Kasumi-1 (cell line): ENCODE measurements around the gene SMURF1.
"Not testable (repeated sequence)": the region's sequence is repeated elsewhere in the genome, so short reads cannot be mapped to it uniquely, and the experiment has no call there.

Source experiments
- DNase-seq, 2 experiments: peaks; one replicate each; lab custom pipeline; 2025; lab: John Stamatoyannopoulos, UW

SMURF1 gene

DNA sequence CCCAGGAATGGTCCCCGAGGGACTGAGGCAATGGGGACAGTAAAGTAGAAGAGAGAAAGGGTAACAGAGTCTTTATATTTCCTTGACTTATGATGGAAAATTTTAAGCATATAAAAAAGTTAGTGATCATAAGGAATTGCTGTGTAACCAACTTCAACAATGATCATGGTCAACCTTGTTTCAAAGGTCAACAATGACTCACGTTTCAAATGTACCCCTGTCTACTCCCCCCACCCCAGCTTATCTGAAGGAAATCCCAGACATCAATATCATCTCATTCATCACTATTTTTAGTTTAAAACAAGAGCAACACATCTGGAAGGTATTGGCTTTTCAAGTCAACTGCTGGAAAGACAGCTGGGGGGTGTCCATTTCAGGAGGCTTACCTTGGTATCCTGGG, 92.9 kb downstream of the SMURF1 start:
- DNase-seq, result no peak

DNA sequence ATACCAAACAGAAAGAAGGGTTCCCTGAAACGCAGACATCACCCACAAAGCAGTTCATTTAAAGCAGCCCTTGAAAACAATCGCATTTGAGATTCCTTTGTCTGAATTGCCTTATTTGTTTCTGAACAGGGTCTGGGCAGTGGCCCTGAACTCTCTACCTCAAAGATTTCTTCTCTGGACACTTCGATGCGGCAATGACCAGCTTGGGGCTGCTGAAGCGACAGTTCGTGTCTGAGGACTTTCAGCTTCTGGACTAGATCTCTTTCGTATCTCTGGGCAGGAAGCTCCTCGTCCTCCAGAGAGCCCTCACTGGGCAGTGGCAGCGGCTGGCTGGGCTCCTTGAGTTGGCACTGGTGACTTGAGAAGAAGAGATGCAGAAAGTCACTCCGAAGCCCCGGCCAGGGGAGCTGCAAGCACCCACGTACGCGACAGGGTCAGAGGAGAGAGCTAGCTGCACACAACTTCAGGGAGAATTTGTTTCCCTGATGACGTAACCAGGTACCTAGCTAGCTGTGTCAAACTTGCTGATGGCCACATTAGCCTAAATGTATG, 96.3 kb downstream of the SMURF1 start:
- no peak for DNase-seq

GRCh38 chr7:99046722-99047121, 97.2 kb downstream of the SMURF1 start:
- no peak for DNase-seq

DNA sequence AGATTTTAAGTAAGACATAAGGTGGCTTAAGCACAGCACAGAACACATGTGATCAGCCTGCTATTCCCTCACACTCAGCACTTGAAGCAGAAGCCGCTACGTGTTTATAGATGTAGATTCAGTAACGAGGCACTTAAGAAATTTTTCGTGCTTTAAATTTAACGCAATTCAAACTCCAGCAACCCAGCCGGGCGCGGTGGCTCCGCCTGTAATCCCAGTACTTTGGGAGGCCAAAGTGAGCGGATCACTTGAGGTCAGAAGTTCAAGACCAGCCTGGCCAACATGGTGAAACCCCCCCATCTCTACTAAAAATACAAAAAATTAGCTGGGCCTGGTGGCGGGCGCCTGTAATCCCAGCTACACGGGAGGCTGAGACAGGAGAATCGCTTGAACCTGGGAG, 97.6 kb downstream of the SMURF1 start:
- DNase-seq, result not testable (repeated sequence)

DNA sequence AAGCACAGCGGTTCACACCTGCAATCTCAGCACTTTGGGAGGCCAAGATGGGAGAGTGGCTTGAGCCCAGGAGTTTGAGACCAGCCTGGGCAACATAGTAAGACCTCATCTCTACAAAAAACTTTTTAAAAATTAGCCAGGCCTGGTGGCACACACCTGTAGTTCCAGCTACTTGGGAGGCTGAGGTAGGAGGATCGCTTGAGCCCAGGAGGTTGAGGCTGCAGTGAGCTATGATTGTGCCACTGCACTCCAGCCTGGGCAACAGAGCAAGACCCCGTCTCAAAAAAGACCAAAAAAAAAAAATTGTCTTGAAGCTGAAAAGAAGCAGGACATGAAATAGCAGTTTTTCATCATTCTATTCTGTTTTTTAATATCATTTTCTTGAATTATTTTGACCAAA, 99.0 kb downstream of the SMURF1 start:
- DNase-seq, result not testable (repeated sequence)

DNA sequence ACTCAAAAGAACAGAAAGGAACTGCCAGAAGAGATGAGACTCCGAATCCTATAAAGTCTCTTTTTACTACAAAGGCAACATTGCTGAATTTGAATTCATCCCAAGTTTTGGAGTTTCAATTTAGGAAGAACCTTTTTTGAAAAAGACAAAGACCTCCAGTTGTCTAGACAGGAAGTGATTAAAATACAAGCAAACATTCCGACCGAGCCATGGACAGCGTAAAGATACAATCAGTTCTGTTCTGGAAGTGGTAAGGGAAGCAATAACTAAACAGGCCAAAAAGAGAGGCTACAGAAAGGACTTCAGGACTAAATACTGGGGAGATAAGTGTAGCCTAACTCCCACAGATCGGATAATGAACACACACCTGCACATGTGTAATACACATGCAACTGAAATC, 101.0 kb downstream of the SMURF1 start:
- DNase-seq, result no peak

- DNase-seq, result no peak
Measured at GRCh38 chr7:99041526-99041925, 102.4 kb downstream of the SMURF1 start.

GRCh38 chr7:99040104-99040958, 103.6 kb downstream of the SMURF1 start:
- DNase-seq, result peak; percentile 60 to 61

DNA sequence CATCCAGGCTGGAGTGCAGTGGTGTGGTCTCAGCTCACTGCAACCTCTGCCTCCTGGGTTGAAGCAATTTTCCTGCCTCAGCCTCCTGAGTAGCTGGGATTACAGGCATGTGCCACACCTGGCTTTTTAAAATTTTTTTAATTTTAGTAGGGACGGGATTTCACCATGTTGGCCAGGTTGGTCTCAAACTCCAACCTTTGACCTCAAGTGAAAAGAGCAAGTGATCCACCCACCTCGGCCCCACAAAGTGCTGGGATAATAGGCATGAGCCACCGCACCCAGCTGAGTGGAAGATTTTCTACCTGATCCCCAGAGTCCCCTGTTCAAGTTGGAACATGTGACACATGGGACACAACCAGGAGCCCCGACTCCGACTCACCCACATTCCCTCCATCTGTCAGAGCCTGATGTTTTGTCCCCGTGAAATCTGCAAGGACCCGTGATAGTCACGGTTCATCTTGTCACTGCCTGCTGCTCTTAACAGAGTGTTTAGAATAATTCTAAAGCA, 104.5 kb downstream of the SMURF1 start:
- no peak for DNase-seq

GRCh38 chr7:99038086-99038855, 105.6 kb downstream of the SMURF1 start:
- no peak for DNase-seq

DNA sequence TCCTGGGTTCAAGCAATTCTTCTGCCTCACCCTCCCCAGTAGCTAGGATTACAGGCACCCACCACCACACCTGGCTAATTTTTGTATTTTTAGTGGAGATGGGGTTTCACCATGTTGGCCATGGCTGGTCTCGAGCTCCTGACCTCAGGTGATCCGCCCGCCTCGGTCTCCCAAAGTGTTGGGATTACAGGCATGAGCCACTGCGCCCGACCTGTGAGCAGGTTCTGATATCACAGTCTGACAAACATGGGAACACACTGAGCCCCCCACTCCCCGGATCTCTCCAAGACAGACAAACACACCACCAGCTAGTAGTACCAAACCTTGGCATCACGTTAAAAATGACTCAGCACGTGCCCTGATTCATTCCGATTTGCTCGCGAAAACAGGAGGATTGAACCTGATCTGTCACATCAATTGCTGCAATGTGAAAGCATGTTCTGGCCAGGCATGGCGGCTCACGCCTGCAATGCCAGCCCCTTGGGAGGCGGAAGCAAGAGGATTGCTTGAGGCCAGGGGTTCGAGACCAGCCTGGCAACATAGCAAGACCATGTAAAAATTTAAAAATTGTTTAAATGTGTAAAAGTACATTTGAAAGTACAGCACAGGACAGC, 106.5 kb downstream of the SMURF1 start:
- no peak for DNase-seq

- peak; percentile 60 to 62 for DNase-seq
Measured at GRCh38 chr7:99036546-99037111, 107.3 kb downstream of the SMURF1 start.

- DNase-seq, result no peak
Measured at GRCh38 chr7:99035723-99036545, 108.0 kb downstream of the SMURF1 start.

DNA sequence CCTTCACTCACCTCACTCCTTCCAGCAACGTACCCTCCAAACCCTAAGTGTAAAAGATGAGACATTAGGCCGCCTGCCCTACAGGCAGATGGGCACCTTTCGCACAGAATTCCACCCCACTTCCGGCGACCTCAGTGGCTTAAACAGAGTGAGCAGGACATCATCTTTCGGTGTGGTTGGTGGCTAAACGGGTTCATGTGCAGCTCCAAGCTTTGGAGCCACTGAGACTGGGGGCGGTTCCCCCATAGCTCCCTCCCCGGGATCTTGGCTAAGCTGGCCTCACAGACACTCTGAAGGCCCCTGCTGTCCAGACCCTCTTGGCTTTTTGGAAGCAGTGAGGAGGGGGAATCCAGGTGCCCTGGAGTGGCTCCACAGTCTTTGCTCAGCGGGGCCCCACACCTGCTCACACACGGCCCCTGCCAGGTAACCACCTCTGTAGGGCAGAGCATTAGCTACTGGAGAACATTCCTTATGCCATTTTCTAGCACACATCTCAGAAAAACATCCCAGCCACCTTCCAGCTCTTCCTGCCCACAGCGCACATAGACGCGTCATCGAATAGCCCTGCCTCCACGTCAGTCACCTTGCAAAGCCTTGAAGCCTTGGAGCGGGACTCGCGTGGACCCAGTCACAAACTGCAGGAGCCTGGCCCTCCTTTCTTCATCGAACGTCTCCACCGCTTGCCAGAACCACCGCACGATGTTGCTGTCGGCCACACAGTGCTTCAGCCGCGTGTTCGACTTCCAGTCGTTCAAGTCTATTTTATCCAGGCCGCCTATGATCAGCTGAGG, 108.8 kb downstream of the SMURF1 start:
- no peak for DNase-seq

DNA sequence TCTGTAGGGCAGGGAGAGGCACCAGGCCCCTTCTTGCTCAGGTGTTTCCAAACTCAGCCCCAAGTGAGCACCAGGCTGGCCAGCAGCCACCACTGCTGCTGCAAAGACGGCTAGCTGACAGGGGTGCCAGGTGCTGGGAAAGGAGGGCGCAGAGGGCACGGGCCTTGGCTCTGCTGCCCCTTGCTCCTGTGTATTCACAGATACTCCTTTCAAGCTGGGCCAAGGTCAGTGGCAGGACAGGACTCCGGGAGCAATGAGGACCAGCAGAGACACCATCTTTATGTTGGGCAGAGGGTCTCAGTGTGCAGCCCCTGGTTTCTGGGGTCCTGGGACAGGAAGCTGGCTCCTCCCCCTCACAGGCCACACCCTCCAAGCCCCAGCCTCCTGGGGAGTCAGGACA, 110.1 kb downstream of the SMURF1 start:
- DNase-seq, result no peak

GRCh38 chr7:99032928-99033327, 111.0 kb downstream of the SMURF1 start:
- DNase-seq, result no peak

GRCh38 chr7:99031496-99031895, 112.4 kb downstream of the SMURF1 start:
- DNase-seq, result no peak

DNA sequence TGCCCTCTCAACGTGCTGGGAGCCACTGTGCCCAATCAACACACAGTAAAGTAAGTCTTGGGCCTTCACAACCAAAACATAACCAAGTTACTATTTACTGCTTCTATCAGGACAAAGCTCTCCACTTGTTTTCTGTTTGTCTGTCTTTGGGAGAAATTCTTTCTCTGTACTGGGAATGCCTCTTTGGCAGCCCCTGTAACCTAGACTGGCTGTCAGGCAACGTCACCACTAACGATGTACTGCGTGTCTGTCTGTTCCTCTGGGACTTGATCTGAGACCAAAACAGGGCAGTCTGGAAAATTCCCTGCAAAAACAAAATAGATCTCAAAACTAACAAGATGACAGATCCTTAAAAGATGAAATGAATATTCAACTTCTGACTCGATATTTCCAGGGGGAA, 113.0 kb downstream of the SMURF1 start:
- no peak for DNase-seq

GRCh38 chr7:99030457-99030856, 113.5 kb downstream of the SMURF1 start:
- DNase-seq, result no peak
